Stimulated activated CD8-positive, alpha-beta memory T cell treated with anti-CD3 and anti-CD28 coated beads, Interleukin-12 subunit alpha, Interleukin-12 subunit beta, amount 100 ng/mL, for 24 hours (primary cell): ENCODE results near the gene NOXA1.
"Not testable (repeated sequence)": the region's sequence is repeated elsewhere in the genome, so short reads cannot be mapped to it uniquely, and the experiment has no call there.

Experiments used
- DNase-seq: peaks from one replicate; pipeline ENCODE4 v3.0.0-alpha.2; 2020; ENCODE audit errors: extremely low read depth

NOXA1 gene

DNA sequence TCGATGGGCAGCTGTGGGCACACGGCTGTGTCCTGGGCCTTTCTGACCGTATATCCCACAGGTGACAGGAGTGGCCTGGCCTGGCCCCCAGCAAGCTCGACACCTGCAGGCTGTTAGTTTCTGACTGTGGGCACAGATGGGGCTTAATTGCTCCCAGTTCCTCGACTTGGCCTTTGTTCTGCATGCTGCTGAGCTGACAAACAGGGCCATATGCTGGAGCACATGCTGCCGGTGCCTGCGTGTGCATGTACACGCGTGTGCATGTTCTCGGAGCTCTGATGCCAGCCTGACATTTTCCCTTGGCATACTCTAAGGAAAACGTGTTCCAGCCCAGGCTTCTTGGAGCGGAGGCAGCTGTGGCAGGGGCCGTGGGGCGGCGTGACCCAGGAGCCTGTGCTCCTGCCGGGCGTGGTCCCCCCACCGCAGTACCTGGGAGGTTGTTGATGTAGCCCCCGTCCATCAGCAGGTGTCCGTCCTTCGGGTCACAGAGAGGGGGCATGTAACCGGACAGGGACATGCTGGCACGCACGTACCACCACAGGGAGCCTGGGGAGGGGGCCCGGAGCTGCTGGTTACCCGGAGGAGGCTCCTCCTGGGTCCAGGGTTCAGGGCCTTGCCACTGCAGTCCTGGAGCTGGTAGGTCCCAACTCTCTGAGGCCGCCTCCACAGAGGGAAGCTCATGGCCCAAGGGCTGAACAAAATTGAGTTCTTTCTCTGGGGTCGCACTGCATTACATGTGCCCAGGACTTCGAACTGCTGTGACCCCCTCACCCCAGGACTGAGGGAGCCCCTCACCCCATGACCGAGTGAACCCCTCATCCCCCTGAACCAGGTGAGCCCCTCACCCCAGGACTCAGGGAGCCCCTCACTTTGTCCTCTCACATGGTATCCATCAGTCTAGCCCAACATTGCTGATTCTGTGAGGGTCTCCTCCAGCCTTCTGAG is 40.1 kb downstream of the NOXA1 start:
- DNase-seq: no peak

DNA sequence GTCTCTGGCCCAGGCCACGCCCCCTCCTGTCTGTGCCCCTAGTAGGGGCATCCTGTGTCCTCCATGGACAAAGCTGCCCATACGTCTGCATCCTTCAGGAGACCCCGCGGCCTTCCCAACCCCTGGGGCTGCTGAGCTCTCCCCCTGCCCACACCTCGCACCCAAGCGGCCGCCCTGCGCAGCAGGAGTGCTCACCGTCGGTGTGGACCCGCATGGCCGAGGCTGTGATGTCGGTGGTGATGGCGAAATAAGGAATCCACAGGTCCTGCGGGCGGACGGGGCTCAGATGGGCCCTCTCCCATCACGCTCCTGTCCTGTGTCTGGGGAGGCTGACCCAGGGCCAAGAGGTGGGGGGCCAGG is 40.7 kb downstream of the NOXA1 start:
- DNase-seq: no peak

DNA sequence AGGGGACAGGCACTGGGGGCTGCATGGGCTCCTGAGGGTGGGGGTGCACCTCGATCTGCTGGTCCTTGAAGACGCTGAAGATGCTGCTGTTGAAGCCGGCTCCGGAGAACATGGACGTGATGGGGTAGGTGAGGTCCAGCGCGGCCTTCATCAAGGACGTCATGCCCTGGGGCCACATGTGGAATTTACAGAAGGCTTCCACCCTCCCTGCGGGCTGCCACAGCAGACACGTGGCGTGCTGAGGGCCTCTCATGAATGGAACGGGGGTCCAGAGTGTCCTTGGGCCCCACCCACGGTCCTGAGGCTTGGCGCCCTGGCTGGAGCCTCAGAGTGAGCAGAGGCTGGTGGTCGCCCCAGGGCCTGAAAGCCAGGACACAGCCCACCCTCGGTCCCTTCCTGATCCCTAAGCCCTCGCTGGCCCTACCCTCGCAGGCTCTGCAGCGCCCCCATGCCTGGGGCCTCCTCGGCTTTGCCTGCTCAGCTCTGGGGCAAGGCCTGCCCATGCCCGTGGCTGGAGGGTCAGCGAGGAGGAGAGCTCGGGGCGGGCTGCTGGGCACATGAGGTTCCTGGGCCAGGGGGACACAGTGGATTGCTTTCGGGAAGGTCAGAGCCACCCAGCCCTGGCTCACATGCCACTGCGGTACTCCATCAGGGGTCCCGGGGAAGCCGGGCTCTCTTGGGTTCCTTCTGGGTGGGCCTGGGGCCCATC is 41.3 kb downstream of the NOXA1 start:
- no peak for DNase-seq

DNA sequence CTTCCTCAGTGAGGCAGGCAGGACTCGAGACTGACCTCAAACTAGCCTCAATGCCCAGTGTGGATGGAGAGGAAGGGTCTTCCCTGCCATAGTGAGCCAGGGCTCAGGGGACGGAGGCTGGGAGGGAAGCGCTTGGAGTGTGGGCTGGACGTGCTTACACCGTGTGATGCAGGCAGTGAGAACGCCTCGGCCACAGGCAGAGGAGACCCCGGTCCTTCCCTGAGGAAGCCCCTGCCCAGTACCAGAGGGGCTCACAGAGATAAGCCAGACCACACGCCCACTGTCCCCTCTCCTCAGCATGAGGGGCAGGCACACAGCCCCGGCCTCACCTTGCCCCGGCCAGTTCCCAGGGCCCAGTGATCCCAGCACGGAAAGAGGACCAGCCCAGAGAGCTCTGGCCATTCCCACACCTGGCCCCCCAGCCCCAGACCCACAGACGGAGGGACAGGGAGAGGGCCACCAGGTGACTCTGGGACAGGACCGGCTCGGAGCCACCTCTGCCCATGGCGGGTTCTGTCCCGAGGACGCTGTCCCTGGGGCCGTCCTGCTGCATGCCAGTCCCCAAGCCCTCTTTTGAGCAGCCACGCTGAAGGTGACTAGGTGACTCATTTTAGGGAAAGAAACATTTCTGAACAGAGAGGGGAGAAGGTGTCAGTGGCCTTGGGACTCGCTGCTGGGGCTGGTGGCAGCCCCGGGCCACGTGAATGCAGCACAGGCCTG is 42.0 kb downstream of the NOXA1 start:
- no peak for DNase-seq

DNA sequence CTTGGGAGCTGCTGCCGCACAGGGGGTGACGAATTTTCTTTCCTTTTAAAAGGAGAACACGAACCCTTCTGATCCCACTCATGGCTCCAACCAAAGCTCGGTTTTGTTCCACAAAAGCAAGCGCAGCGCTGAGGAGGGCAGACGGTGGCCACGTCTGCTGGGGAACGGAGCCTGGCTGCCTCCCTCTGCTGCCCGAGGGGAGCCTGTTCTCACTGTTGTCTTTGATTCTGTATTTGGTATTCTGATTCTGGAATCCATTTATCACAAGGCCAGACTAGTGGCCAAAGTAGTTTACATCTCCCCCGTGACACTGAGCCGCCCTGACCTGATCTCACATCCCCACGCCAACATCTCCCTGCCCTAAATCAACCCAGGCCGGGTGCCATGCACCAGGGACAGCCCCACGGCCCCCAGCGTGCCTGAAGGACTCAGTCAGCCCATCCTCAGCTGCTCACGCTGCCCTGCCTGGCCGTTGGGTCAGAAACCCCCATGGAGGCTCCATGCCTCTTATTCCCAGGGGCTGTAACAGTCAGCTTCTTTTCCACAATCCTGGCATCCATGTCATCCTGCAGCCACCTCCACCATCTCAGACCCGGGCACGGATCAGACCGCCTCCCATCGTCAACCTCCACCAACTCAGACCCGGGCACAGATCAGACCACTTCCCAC is 42.7 kb downstream of the NOXA1 start:
- no peak for DNase-seq

DNA sequence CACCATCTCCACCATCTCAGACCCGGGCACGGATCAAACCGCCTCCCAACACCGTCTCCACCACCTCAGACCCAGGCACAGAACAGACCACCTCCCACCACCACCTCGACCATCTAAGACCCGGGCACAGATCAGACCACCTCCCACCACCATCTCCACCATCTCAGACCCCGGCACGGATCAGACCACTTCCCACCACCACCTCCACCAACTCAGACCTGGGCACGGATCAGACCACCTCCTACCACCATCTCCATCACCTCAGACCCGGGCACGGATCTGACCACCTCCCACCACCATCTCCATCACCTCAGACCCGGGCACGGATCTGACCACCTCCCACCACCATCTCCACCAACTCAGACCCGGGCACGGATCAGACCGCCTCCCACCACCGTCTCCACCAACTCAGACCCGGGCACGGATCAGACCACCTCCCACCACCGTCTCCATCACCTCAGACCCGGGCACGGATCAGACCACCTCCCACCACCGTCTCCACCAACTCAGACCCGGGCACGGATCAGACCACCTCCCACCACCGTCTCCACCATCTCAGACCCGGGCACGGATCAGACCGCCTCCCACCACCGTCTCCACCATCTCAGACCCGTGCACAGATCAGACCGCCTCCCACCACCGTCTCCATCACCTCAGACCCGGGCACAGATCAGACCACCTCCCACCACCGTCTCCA is 43.3 kb downstream of the NOXA1 start:
- DNase-seq: not testable (repeated sequence)

DNA sequence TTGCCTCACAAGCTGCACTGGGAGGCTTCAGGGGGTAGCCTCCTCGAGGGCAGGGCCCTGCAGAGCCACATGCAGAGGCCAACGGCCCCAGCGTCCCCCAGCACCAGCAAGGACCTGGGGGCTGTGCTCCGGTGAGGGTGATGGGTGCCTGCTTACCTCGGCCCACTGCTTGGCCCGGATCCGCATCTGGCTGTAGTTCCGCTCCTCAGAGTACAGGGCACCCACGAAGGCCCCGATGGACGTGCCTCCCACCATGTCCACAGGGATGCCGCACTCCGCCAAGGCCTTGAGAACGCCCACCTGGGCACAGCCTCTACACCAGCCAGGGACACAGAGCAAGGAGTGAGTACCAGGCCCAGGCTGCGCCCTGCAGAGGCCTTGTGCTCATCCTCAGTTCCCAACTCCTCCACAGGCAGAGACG is 44.0 kb downstream of the NOXA1 start:
- no peak for DNase-seq

DNA sequence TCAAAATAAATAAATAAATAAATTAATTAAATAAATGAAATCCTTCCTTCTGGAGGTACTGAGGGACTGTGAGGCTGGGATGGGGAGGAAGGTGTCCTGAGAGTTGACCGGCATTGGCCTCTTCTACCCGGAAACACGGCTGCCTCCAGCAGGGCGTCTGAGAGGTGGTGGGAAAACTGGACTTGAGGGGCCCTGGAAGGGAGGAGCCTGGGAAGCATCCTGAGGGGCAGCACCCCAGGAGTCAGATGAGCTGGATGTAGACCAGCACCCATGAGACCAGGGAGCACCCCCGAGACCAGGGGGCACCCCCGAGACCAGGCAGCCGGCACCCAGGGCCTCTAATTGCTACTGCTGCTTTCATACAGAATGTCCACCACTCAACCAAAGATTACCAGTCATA is 44.7 kb downstream of the NOXA1 start:
- no peak for DNase-seq

DNA sequence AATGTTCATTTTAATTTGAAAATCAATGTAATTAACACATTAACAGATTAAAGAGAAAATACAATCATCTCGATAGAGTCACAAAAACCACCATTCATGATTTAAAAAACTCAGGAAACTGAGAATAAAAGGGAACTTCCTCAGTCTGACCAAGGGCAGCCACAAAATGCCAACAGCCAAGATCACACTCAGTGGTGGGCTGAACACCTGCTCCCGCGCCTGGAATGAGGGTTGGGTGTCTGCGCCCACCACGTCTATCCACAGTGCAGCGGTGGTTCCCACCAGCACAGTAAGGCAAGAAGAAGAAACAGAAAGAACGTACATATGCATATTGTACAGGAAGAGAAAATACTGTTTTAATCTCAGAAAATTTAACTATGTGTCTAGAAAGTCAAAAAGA is 47.6 kb downstream of the NOXA1 start:
- no peak for DNase-seq

DNA sequence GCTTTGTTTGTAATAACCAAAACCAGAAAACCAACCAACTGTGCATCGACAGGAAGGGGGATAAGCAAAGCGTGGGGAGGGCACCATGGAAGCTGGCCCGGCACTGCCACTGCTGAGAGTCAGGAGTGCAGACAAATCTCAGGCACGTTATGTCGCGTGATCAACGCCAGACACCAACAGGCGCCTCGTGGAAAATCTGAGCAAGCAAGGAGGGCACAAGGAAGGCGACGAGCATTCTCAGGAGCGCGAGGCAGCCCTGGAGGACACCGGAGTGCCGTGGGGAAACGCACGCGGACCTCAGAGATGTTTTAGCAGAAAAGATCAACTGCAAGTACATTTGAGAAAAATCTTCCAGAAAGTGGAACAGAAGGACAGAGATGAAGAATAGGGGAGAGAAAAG is 51.1 kb downstream of the NOXA1 start:
- DNase-seq: no peak

DNA sequence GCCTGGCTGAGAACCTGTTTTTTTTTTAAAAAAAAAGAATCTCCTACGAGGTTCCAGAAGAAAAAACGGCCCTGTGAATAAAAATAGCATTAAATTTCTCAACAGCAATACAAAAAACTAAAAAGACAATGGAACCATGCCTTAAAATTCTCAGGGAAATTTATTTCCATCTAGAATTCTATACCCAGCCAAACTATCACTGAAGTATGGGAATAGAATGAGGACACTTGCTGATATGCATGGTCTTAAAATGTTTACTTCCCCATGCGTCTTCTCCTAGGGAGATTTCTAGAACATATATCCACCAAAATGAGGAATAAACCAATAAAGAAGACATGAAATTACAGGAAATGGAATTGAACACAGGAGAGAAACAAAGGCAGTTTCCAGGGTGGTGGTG is 52.5 kb downstream of the NOXA1 start:
- no peak for DNase-seq

DNA sequence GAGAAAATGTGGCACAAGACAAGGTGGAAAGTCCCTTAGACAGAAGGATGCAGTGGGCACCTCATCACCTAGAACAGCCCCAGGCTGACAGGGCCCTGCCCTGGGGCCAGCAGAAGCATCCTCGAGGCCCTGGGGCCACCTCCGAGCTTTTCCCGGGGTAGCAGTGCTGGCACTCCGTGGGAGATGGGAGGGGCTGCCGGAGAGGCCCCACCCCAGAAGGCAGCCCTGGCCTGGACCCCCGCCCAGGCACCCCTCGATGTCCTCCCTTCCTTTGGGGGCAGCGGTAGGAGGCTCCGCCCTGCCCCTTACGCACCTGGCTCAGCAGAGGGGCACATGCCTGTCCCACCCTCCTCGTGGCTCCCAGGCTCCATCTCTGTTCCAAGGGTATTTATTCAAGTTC is 53.7 kb downstream of the NOXA1 start:
- DNase-seq: no peak

DNA sequence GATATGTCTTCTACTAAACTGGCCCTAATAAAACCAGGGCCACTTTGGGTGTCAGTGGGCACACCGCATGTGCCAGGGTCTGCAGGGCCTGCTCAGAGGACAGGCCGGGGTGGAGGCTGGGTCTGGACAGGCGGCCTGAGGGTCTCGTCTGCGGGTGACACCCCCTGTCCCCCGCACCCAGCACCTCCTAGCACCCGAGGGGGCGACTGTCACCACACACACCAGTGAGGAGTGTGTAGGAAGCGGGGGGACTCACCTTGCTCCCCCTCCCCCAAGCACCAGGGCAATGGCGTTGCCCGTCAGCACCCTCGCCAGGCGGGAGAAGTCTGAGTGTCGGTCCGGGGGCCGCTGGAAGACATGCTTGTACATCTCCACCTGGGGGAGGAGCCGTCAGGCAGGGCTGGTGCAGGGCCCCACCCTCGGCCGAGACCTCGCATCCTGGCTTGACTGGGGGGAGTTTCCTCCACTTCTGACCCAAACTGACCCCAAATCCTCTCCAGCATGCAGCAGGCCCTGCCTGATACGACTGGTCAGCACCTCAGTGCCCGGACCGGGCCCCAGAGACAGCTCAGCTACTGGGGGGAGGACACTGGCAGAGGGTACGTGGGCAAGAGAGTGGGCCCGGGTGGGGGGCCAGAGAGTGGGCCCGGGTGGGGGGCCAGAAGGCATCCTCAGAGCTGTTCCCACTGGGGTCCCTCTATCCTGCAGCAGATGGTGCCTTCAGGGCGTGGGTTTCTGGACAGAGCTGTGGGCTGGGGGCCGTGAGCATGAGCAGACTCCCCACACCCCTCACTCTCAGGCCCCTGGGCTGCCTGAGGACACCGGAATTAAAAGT is 54.8 kb downstream of the NOXA1 start:
- no peak for DNase-seq

DNA sequence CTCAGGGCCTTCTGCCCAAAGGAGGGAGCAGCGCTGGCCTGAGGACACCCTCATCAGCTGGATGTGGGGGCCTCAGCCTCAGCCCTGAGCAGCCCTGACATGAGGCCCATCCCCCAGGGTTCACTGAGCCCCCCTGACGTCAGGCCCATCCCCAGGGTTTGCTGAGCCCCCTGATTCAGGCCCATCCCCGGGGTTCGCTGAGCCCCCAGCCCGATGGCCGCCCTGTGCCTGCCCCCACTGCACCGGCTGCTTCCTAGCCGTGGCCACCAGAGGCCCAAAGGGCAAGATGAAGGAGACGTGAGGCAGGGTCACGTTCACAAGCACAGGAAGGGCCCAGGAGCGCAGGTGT is 55.4 kb downstream of the NOXA1 start:
- DNase-seq: no peak

DNA sequence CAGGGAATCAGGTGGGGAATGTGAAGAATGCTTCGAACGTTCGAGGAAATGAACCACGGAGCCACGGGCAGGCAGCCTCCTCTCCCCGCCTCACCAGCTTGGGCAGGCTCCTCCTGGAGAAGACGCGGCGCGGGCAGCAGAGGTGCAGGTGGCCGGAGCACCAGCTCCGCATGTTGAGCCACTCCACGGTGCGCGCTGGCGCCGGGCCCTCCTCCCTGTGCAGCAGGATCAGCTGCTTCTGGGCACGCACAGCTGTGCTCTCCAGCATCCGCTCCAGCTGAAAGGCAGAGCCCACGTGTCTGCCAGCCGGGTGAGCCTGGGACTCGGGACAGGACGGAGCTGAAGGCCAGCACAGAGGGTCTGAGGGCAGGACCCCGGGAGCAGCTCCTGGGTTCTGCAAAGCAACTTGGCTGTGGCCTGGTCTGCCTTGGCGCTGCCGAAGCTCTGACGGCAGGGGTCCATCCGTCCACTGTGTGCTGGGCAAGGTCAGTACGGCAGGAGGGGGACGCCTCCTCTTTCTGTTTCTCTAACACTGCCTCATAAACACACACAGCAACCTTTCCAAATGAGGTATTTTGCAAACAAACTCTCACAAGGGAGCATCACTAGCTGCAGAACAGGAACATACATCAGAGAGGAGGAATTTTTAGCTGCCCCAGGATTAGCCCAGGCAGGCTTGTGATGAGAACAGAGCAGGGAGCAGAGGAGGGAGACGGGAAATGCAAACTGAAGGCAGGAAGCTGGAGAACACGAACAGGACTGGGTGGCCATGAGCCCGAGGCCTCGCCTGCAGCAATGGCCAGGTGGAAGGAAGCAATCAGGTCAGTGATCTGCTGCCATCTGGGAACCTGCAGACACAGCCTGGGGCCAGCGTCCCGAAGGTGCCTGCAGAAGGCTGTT is 56.0 kb downstream of the NOXA1 start:
- DNase-seq: no peak

DNA sequence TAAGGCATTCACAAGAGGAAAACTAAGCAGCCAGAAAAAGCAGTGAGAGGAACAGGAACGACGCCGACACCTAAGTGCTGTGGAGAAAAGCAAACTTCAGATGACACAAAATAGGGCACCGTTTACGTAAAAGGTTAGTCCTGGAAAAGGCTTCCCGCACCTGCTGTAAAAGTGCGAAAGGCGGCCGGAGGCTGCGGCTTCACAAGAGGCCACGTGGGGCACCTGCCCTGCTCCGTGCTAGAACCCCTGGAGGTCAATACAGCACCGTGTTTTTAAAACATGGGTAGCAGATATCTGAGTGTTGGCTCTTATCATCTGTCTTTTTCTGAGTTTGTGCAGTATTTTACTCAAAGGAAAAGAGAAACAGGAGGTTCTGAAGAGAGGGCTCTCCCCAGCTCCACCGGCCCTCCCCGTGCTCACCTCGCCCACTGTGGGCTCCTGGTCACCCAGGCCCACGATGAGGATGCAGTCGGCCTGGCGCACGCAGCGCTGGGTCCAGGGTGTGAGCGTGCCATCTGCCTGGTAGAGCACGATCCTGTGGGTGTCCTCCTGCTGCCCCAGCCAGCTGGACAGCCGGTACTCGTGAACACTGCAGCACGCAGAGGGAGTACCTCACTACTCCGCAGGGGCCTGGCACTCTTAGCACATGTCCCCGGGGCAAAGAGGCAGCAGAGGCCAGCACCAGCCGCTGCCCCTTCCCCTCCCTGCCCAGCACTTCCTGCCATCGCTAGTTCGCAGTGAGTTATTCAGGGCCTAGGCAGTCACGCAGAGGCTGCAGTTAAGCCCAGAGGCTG is 56.9 kb downstream of the NOXA1 start:
- DNase-seq: no peak

DNA sequence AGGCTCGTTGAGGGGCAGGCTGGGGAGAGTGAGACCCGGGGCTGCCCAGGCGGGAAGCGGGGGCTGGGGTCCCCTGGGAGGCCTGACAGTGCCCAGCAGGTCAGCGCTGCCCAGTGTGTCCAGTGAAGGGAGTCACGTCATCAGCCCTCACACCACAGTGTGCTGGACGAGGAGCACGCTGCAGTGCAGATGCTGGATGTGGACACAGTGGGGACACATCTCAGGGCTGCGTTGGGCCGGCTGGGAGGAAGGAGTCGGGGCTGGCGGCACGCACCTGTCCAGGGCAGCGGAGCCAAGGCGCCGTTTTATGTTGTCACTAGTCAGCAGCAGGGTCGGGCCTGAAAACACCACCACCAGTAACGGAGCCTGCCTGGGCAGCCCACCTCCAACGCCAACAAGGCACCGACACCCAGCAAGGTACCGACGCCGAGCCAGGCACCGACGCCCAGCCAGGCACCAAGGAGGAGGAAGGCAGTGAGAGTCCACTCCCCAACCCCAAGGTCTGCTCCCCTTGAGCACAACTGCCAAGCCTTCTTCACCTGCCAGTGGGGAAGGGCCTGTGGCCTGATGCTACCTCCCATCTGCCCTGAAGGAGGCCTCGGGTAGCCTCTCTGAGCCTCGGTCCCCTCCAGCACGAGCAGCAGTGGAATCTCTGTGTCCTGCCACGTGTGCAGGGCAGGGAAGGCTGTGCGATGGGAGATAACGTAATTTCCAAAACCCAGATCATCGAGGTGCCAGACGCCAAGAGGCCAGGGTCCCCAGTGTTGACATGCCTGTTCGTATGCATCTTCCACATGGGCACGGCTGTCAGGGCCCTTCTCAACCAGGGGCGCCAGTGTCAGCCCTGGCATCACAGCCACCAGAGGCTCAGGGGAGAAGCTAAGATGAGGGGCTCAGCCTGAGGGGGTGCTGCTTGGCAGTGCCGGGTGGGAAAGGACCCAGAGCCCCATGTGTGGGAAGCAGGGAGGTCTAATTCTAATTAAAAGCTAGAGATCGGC is 57.8 kb downstream of the NOXA1 start:
- DNase-seq: no peak
